ENCODE measurements around the gene ARMC3.
A peak's percentile ranks its signal among the peaks of the same experiment; 100 is the strongest.
"Not testable (repeated sequence)": the region's sequence is repeated elsewhere in the genome, so short reads cannot be mapped to it uniquely, and the experiment has no call there.

ARMC3 gene

DNA sequence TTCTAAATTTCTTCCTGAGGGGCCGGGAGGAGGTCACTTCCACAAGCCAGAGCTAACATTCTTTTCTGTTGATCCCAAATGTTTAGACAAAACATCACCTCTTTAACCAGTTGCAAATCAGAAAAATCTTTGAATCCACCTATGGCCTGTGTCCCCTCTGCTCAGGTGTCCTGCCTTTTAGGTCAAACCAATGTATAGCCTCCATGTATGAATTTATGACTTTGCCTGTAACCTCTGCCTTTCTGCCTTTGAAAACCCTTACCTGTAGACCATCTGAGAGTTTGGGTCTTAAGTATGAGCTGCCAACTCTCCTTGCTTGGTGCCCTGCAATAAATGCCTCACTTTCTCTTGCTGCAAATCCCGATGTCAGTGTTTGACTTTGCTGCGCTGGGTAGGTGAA is 123.4 kb downstream of the ARMC3 start:
- DNase-seq (ENCODE audit: low spot score): no peak

DNA sequence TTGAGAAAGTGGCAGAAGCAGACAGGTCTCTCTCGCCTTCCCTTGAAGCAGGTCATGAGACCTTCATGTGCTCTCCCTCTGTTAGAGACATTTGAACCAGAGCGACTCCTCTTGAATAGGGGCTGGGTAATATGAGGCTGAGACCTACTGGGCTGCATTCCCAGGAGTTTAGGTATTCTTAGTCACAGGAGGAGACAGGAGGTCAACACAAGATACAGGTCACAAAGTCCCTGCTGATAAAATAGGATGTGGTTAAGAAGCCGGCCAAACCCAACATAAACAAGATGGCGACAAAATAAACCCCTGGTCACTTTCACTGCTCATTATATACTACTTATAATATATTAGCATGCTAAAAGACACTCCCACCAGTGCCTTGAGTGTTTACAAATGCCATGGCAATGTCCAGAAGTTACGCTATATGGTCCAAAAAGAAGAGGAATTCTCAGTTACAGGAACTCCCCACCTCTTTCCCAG is 124.0 kb downstream of the ARMC3 start:
- DNase-seq (ENCODE audit: low spot score): no peak

DNA sequence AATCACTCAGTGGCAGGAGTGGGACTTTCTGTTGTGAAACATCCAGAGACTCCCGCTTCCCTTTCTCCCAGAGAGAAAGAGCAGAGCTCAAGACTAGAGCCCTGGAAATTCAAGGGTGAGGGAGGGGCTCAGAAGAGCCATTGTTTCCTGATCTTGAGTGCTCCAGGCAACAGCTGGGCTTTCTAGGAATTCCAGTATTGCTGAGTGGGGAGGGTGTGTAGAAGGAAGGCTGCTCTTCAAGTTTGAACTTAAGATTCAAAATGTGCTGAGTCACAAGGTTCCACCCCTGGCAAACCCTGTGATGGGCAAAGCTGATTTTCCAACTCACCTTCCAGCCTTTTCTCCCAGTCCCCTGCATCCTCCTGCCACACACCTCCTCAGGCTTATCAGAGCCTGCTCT is 125.2 kb downstream of the ARMC3 start:
- no peak for DNase-seq (ENCODE audit: low spot score)

DNA sequence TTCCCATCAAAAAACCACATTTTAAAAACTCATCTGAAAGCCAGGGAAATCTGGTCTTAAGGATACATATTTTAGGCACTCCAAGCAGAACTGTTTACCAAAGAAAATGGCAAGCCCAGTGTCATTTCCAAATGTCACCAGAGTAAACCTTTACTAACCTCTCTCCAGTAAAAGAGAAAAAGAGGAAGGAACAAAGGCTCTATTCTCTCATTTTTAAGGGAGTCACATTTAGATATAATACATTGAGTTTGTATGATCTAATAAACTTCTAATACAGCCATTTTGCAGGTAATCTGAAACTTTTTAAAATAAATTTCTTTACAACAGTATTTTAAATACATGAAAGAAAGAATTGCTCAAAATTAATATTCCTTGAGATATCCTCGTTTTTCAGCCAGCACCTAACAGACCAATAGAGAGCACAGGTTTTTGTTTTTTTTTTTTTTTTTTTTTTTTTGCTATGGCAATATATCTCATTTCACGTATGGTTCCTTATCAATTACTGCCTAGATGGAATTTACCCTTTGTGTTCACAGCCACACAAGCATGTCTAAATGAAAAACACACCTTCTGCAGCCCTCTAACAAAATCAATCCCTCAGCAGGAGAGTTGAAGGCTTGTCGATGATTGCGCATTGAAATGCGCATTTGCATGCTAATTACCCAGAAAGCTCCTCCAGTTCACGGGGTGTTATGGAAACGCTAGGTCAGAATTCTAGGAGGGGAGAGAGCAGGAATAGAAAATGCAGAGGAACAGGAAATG is 127.8 kb downstream of the ARMC3 start:
- DNase-seq (ENCODE audit: low spot score): no peak

DNA sequence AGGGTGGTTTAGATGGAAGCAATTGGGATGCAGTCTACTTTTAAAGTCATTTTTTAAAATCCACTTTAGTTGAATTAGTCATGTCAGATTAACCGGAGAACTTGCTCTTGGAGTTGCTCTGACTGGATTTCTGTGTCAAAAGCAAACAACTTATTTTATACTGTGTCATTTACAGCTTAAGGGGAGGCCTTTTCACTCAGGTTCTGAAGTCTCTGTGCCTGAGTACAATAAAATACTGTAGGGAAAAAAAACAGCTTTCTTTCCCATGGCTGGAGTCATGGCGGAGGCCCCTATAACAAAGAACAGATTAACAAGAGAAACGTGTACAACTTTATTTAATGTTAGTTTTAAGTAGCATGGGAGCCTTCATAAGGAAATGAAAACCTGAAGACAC is 128.3 kb downstream of the ARMC3 start:
- DNase-seq (ENCODE audit: low spot score): no peak

DNA sequence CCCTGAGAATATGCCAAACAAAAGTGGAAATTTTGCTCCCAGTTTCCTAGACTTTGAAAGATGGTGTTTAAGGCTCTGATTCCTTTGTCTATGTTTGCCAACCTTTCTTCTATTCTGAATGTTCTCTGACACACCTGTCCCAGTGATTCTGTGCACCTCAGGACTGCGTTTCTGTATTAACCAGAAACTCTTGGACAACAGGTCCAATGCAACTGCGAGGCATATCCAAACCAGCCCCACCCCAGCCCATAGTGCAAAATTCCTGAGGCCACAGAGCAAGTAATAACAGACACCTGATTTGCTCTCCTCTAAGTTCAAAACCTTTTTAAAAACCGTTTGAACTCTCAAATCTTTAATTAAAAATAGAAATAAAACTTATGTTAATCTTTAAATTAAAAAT is 130.5 kb downstream of the ARMC3 start:
- DNase-seq (ENCODE audit: low spot score): no peak

DNA sequence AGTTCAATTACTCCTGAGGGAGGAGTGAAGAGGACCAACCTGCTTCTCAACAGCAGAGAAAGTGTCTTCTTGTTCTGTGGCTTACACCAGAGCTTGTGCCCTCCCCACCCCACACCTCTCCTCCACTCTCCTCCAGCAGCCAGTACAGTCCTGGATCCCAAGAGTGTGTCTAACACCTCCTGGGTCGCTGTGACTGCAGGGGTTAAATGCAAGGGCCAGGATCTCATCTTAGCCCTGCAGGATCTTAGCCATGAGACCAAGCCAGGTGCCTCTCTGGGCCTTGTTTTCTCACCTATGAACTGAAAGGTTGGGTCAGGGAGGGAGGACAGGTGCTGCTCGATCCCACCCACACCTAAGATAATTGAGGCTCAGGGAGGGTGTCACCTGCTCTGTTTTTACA is 133.1 kb downstream of the ARMC3 start:
- DNase-seq (ENCODE audit: low spot score): no peak

DNA sequence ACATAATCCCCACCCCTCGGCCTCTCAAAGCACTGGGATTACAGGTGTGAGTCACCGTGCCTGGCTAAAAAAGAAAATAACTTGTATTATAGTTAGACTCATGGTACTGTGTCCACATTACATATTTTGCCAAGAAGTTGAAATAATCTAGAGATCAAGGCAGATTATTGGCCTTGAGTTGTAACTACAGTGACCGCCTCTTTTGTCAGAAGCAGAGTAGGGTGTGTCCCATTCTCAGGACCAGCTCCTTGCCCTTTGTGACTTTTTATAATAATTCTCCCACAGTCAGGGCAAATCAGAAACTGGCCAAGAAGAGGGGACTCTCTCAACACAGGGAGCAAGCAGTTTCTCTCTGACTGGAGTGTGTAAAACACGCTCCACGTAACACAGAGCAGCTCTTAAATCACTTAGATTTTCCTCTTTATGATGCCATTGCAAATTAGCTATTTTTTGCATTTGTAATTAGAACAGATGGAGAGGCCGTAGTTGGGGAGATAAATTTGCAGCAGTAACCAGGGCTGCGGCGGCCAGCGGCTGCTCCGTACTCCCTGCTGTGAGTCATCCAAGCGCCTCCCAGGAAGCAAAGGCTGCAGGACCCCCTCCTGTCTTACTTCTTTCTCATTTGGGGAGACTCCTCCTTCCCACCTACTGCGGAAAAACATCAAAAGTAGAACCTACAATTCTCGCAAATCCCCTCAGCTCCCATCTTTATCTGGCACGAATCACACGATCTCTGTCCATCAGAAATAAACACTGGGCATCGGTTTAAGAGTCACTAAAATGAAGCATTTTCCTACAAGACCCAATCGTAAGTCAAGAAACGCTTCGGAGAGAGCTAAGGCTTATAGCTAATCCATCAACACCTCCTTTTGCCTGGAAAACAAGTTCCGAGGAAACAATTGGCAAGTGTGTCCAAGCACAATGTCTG is 135.5 kb downstream of the ARMC3 start:
- no peak for DNase-seq (ENCODE audit: low spot score)

DNA sequence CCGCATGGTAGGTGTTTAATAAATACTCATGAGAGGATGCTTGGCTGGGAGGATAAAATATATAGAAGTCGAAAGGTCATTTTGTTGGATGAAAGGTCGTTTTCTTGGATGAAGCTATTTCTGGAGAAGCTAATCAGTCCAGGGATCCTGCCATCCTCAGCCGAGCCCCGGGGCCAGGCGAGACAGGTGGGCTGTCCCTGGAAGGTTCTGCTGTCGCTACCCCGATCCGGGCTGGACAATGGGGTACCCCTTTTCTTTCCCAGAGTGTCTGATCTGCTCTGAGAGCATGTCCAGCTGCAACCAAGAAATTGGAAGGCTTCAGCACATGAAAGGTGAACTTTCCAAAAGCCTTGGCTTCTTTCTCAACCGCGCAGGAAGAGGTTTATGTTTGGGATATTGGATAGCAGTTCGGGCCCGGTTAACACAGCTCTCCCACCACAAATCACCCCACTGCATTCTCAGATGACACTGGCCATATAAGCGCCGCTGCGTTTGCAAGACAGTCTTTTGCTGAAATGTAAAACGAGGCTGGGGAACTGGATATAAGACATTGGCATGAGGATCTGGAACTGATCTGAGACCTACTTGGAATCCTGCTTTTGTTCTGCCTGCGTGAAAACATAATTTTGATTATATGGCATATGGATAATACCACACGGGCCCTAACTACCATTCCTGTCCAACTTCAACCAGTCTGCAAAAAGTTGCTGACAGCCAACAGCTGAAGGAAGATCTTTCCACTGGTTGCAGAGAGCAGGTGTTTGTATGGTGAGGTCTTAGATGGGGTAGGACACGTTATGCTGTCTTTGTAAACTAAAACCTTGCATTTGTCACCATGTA is 136.3 kb downstream of the ARMC3 start:
- no peak for DNase-seq (ENCODE audit: low spot score)

DNA sequence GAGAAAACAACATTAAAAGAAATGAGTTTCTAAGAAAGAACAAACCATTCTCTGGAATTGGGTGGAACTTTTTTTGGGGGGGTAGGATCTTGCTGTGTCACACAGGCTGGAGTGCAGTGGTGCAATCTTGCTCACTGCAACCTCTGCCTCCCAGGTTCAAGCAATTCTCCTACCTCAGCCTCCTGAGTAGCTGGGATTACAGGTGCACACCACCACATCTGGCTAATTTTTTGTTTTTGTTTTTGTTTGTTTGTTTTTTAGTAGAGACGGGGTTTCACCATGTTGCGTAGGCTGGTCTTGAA is 136.9 kb downstream of the ARMC3 start:
- DNase-seq (ENCODE audit: low spot score): not testable (repeated sequence)

DNA sequence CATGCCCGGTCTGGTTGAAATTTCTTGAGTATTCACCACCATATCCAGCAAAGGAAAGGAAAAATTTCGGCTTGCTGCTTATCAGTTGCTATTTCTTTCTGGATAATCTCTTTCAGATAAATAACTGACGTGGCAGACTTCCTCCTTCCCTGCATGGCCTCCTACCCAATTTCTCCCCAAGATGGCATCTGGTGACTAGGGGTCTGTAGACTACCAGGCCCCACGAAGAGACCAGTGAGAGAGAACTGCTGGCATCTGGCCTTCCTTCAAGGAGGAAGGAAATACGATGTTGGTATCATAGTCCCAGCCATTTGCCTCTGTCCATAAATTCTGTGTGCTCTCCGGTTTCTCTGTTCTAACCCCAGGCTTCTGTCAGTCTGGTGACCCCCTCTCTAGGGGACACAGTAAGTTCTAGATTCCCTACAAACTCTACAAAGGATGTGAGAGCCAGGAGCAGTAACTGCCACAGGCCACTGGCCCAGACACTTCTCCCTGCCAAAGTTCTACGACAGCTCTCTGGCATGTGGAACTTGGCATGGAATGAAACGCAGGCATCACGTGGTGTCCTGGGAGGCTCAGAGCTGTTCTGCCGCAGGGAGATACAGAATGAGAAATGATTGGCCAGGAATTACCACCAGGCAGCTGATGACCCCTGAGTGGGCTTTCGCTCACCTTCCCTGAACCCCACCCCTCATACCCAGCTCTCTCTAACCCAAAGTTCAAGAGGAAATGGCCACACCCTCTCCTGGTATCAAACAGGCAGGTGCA is 137.5 kb downstream of the ARMC3 start:
- no peak for DNase-seq (ENCODE audit: low spot score)

DNA sequence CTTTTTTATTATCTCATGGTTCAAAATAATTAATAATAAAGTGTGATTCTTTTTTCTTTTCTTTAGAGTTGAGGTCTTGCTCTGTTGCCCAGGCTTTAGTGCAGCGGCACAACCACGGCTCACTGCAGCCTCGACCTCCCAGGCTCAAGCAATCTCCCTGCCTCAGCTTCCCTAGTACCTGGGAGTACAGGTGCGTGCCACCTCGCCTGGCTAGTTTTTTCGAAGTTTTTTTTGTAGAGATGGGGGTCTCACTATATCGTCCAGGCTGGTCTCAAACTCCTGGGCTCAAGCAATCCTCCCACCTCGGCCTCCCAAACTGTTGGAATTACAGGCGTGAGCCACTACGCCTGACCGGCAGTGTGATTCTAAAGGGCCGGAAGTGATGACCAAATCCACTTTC is 139.5 kb downstream of the ARMC3 start:
- DNase-seq (ENCODE audit: low spot score): no peak

DNA sequence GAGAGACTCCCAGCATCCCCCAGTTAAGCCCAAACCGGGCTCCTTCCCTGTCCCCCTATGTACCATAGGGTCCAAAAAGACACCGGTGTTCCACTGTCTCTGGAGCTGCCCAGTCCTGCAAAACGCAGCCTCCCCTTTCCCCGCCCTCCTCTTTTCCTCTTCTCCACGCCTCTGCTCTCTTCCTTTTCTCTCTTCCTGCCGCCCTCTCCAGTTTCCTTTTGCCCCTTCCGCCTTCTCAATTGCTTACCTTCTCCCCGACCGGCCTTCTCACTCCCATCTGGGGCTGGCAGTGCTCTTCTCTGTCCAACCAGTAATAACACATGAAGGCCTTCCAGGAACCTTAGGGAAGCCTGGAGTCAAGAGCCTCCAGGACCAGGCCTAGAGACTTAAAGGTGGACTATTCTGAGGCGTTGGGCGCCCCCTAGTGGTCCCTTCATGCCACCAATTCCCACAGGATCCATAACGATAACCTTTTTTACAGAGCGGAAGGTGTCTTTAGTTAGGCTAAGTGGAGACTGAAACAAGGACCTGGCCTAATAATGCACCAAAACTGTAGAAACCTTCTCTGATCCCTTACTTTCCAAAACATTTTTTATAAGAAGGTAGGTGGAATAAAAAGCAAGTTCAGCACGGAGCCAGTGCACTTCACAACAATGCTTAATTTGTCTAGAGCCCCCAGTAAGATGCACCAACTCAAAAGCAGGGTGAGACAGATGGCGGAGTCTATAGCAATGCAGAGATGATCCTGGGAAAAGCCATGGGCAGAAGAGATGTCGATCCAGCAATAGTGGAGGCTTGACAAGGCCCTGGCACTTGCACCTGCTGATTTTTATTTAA is 140.3 kb downstream of the ARMC3 start:
- peak; percentile 83 for DNase-seq (ENCODE audit: low spot score)

DNA sequence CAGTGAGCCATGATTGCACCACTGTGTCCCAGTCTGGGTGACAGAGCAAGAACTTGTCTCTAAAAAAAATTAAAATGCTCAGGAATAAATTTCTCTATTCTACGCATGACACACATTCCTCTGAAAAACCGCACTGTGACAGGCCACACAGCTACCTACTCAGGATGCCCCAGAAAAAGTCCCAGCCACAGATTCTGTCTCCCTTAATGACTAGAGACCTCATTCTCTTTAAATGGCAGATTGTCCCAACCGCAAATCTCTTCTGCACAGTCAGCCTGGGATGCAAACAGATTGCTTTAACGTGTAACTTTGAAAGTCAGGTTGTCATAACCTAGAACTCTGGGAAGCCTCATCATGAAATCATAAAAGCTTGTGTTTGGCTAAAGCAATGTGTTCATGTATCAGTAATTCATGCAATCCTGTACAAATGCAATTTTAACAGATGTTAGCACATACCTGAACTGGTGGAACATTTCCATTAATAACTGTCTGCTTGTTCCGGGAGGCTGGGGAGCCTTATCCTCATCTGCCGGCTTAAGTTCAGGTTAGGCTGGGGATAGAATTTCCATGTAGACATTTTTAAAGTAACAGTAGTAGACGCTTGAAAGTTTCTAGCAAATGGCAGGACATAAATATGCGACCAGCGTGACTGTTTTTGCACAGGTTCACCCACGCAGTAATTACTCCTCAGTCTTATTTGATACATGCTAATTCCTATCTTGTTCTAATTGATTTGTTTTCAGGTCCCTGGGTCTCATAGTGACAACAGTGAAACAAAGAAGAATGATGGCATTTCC is 141.4 kb downstream of the ARMC3 start:
- DNase-seq (ENCODE audit: low spot score): no peak

DNA sequence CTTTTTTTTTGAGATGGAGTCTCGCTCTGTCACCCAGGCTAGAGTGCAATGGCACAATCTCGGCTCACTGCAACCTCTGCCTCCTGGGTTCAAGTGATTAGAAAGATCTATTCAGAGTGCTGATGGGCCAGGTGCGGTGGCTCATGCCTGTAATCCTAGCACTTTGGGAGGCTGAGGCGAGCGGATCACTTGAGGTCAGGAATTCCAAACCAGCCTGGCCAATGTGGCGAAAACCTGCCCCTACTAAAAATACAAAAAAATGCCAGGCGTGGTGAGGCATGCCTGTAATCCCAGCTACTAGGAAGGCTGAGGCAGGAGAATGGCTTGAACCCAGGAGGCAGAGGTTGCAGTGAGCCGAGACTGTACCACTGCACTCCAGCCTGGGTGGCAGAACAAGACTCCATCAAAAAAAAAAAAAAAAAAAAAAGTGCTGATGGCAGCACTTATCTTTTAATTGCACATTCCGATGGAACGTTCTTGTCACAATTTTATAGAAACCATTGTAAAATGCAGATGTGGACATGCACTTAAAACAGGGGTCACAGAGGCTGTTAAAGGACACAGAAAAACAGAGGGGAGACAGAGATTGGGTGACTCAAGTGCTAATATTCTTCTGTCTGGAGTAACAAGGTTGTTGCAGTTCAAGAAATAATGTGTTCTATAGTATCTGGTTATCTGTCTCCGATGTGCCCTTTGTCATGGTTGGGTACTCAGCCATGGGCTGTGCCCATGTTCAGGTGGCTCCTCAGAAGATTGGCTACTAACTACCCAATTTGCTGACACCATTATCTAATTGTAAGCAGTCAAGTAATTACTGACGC is 142.4 kb downstream of the ARMC3 start:
- not testable (repeated sequence) for DNase-seq (ENCODE audit: low spot score)

DNA sequence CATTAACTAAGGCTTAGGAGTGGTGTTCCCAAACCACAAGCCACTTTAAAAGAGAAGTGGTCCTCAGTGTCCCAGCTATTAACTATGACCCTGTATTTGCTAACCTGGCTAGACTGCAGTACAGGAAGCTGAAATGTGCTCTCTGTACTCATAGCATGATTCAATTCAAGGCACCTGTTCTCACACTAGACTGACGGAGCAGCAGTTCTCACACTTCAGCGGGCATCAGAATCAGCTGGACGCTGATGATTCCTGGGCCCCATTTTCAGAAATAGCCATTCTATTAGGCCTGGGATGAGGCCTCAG is 143.0 kb downstream of the ARMC3 start:
- no peak for DNase-seq (ENCODE audit: low spot score)

DNA sequence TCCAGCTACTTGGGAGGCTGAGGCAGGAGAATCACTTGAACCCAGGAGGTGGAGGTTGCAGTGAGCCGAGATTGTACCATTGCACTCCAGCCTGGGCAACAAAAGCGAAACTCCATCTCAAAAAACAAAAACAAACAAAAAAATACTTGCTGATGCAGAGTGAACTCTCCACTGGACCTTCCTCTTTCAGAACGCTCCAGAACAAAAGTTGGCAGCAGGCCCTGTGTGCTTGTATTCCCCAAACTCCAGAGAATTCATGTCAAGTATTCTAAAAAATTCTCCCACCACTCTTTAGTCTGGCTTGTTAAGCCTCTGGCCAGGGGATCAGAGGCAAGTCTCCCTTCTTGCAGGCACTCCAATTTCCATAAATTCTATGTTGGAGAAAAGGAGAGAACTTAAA is 144.7 kb downstream of the ARMC3 start:
- not testable (repeated sequence) for DNase-seq (ENCODE audit: low spot score)

DNA sequence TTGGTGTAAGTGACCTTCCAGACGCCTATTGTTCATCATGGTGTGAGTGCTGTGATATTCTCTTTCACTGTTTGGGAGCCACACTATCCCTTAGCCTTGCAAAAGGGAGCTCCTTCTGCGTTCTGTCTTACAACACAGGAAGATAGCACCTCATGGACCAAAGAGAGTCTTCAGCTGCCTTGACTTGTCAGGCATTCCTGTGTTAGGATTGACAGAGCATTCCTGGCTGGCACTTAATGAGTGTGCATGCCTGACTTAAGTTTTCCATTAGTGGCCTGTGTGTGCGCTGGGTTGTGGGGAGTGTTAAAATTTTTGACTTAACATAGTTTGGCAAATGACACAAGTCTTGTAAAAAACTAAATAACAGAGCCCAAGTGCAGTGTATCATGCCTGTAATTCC is 145.7 kb downstream of the ARMC3 start:
- DNase-seq (ENCODE audit: low spot score): no peak

DNA sequence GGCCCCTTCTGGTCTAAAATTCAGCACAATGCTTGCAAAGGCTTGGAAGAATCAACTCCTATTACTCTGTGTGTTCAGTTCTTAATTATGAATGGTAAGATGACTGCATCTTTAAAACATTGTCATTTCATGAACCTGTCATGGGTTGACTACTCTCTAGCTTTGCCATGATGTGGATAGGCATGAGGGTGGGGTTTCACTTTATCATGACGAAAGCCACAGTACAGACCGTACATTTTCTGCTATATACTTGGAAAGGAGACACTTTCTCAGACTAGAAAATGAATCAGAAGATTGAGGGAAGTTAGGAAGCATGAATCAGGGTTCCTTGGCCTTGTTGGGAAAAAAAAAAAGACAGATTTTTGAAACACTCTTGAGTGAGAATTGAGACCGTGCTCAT is 147.8 kb downstream of the ARMC3 start:
- DNase-seq (ENCODE audit: low spot score): no peak
